ENCODE results near the gene LSS.

Gene LSS

GRCh38 chr21:46228345-46229051 is at the start of gene LSS:
Gene LSS, minus strand, starts transcription at chr21:46228774. Its CDS starts 29 bp downstream, at chr21:46228745.
- DNase-seq: peak; percentile 72

- no peak for DNase-seq
Measured at GRCh38 chr21:46274797-46275390, 46.3 kb upstream of the LSS start.

GRCh38 chr21:46273341-46273740 is 44.8 kb upstream of the LSS start:
- DNase-seq: no peak

GRCh38 chr21:46269466-46269865 is 40.9 kb upstream of the LSS start:
- DNase-seq: peak; percentile 96

- no peak for DNase-seq
Measured at GRCh38 chr21:46268371-46268770, 39.8 kb upstream of the LSS start.

GRCh38 chr21:46266946-46267345 is 38.4 kb upstream of the LSS start:
- no peak for DNase-seq

- no peak for DNase-seq
Measured at GRCh38 chr21:46265736-46266525, 37.4 kb upstream of the LSS start.

GRCh38 chr21:46264690-46265144 is 36.1 kb upstream of the LSS start:
- DNase-seq: no peak

GRCh38 chr21:46264046-46264689 is 35.6 kb upstream of the LSS start:
- DNase-seq: no peak

GRCh38 chr21:46256501-46256994 is 28.0 kb upstream of the LSS start:
- DNase-seq: no peak

GRCh38 chr21:46255758-46256337 is 27.3 kb upstream of the LSS start:
- no peak for DNase-seq

- no peak for DNase-seq
Measured at GRCh38 chr21:46255166-46255565, 26.6 kb upstream of the LSS start.

- DNase-seq: no peak
Measured at GRCh38 chr21:46254208-46254975, 25.8 kb upstream of the LSS start.

GRCh38 chr21:46253610-46254124 is 25.1 kb upstream of the LSS start:
- no peak for DNase-seq

- no peak for DNase-seq
Measured at GRCh38 chr21:46252840-46253239, 24.3 kb upstream of the LSS start.

- no peak for DNase-seq
Measured at GRCh38 chr21:46250146-46250725, 21.7 kb upstream of the LSS start.

- DNase-seq: no peak
Measured at GRCh38 chr21:46248827-46249226, 20.3 kb upstream of the LSS start.

- DNase-seq: no peak
Measured at GRCh38 chr21:46248422-46248782, 19.8 kb upstream of the LSS start.

GRCh38 chr21:46247699-46248421 is 19.3 kb upstream of the LSS start:
- no peak for DNase-seq

- DNase-seq: no peak
Measured at GRCh38 chr21:46246345-46246744, 17.8 kb upstream of the LSS start.

Measured in kidney glomerular epithelial cell (primary cell).